Bone marrow (tissue), 2 donors: ENCODE results near the gene SGCA.
A peak's percentile ranks its signal among the peaks of the same experiment; 100 is the strongest.

ENCODE experiments used
- DNase-seq, 2 donors: peaks; one replicate each; lab custom pipeline; 2025; lab: John Stamatoyannopoulos, UW

SGCA gene

DNA sequence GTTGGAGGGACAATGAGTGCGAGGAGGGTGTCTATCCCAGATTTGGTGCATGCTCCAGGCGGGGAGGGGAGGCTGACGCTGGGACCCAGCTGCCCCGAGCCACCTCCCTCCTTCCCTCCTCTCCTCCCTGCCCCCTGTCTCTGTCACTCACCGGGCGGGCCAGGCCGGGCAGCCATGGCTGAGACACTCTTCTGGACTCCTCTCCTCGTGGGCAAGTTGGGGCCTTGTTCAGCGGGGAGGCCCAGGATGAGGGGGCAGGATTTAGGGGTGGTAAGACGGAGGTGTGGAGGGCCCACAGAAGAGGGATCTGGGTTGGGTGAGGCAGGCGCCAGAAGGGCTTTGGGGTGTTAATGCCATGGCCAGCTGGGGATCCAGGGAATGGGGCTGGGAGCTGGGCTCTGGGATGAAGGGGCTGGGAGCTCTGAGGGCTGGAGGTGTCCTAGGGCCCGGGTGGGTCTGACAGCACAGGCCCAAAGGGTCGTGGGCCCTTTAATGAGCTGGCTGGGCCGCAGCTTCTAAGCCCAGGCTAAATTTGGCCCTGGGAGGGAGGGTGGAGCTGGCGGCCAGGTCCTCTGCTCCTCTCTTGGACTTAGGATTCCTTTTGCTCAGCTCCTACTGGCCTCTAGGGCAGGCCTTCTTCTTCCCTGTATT, at the start of gene SGCA:
SGCA (plus strand) TSS at position 139 of the 651 bp plus-strand sequence; CDS start at position 175, 36 bp downstream.
- no peak for DNase-seq

- peak in 1 of 2 donors; percentile 45 for DNase-seq
These were observed 48.4 kb upstream of the SGCA start for GRCh38 chr17:50117202-50118051.

DNA sequence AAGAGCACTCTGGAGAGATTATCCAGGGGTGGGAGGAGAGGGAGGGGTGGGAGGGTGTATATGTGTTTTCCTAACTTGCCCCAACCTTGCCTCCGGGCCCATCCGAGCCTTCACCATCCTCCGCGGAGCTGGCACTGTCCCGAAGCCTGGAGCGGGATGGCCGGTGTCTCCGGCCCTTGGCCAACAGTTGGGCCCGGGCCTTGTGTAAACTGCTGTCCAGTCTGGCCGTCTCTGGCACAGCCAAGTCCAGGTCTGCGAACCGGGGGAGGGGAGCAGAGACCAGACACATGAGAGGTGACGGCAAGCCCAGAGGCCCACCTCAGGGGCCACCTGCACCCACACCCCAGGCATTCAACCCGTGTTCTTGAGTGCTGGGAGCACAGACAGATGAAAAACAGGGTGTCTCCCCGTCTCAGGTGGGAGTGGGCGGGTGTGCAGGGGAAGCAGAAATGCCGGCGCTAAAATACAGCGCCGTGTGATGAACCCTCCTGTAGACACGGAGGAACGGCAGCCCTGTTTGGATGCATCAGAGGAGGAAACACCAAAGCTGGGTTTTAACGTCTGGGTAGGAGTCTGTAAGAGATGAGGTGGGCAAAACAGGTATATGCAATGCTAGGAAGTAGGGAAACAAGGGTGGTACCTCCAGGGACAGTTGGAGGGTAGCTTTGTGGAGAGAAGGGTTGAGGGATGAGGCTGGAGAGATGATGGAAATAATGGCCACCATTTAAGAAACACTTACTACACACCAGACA, 47.6 kb upstream of the SGCA start:
- DNase-seq: no peak

DNA sequence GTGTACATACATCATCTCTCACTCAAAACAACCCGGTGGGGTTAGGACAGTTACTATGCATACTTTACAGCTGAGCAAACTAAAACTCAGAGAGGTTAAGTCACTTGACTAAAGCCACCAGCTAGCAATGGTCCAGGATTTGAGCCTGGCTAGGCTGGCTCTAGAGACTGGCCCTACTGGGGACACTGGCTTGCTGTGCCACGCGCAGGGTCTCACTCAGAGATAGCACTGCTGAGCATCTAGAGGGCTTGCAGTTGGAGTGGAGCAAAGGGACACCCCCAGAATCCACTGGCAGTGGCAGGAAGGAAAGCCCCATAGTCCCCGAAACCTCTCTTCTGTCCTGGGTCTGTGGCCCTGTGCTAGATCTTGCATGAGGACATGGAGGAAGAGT, 47.0 kb upstream of the SGCA start:
- no peak for DNase-seq

DNA sequence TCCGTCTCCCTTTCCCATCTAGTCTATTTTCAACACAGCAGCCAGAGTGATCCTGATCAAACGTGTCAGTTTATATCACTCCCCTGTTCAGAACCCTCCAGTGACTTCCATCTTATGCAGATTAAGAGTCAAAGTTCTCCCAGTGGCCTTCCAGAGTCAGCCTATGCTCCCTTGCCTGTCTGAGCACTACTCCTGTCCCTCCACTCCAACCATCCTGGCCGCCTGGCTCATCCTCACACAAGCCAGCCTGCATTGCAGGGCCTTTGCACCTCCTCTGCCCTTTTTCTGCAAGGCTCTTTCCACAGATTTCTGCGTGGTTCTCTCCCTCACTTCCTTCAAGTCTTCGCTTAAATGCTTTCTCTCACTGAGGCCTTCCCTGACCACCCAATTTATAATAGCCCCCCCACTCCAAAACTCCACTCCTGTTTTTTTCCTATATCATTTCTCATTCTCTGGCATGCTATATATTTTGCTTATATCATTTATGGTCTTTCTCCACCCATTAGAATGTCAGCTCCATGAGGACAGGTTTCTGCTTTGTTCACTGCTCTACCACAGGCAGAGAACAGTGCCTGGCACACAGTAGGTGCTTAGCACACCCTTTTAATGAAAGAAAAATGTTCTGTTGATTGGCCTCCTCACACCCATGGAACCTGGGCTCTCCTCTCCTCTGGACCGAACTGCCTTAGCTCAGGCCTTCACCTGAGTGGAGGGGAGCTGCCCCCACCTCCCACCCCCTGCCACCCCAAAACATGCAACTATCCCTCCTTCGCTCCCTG, 45.1 kb upstream of the SGCA start:
- DNase-seq: no peak

DNA sequence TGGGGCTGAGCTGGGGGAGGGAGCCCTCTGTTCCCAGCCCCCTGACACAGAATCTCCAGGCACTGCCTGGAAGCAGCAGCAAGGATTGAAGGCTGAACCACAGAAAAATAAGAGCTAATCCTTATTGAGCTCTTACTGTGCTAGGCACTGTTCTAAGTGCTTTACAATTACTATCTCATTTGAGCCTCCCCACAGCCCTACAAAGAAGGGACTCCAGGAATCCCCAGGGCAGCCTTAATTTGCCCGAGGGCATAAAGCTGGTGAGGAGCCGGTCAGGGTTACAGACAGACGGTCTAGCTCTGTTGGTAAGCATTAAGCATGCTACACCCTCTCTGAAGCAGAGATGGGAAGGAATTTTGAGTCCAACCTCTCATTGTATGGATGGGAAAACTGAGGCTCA, 42.9 kb upstream of the SGCA start:
- DNase-seq: no peak

GRCh38 chr17:50123649-50124349, 42.0 kb upstream of the SGCA start:
- DNase-seq: no peak

DNA sequence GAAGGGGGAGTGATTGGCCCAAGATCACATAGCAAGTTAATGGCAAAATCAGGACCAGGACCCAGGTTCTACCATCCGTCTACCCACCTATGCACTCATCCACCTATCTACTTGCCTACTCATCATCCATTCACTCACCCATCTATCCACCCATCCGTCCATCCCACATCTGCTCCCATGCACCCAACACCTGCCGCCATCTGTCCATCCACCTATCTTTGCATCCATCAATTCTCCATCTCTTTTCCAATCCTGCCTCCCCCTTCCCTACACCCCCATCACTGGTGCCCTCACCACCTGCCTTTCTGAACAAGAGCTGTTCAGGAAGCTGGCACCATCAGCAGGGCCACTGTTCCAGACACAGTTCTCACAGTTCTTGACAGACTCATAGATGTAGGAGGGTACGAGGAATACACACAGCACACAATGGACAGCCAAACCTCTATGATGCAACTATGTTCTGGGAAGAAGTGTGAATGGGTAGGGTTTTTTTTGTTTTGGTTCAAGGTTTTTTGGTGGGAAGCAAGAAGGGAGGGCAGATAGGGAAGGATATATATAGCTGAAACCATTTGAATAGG, 40.3 kb upstream of the SGCA start:
- DNase-seq: no peak

GRCh38 chr17:50127697-50128361, 38.0 kb upstream of the SGCA start:
- DNase-seq: no peak

DNA sequence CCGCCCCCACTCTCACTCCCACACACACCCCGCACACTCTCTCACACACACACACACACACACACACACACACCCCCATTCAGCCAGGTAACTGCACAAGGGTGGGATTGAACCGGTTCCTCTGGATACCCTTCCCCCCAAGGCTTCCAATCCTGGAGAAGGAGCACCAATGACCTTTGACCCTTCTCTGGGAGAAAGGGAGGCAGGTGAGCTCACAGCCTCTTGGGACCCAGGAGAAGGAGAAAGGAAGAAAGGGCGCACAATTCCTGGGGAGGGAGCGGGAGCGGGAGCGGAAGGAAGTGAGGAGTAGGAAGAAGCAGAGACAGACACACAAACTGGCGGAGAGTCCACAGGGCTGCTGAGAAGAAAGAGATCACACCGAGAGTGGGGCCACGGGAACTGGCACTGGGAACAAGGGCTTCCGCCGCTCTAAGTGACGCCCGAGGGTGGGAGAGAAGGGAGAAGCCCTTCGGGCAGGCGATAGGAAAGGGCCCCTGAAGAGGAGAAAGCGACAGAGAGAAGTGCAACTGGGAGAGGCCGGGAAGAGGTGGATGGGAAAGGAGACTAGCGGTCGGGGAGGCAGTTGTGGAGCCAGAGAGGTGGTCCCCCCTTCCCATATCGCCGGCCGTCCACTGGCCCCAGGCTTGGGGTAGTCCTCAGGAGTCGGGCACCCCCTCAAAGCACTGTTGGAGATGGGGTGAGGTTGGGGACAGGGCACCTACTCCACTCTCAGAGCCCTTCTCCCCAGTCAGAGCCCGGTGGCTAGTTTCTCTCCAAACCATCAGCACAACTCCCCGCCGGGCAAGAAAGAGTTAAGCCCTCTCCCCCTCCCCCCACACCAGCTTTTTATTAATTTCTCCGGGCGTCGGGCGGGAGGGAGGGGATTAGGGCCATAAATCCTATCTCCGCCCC, 37.1 kb upstream of the SGCA start:
- DNase-seq: no peak

- DNase-seq: no peak
These were observed 36.5 kb upstream of the SGCA start for GRCh38 chr17:50129353-50129727.

DNA sequence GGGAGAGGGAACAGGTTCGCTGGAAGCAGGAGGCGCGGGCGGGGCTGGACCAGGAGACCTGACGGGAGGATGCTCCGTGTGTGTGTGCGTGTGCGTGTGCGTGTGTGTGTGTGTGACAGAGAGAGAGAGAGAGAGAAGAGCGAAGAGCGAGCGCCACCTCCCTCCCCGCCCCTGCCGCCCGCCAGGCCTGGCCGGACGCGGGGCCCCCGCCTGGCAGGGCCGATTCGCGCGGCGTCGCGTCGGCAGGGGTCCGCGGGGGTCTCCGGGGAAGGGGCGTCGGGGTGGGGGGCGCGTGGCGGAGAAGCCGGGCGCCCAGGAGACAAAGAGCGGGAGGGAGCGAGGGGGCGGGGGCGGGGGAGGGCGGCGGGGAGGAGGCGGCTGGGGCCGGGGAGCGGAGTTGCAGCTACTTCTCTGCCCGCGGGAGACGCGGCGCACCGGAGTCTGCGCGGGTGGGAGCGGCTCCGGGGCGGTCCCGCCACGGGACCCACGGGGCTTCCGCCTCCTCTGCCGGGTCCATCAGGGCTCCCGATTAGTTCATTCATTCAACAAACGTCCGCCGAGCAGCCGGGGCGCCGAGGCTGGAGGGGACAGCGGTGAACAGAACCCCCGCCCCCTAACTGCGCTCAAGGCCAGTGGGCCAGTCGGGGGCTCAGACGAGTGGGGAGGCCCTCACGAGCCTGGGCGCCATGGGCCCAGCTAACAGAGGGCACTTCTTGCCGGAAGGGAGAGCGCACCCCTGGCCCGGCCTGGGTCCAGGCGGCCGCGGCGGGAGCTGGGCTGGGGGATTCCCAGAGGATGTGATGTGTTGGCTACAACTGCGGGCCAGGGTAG, 35.9 kb upstream of the SGCA start, which contains the start of gene SAMD14:
SAMD14 (minus strand) TSS at position 433 of the 831 bp plus-strand sequence. CDS start 5,201 bp downstream, outside the sequence.
- peak in 1 of 2 donors; percentile 14 for DNase-seq

GRCh38 chr17:50130559-50131305, 35.1 kb upstream of the SGCA start:
- DNase-seq: no peak

DNA sequence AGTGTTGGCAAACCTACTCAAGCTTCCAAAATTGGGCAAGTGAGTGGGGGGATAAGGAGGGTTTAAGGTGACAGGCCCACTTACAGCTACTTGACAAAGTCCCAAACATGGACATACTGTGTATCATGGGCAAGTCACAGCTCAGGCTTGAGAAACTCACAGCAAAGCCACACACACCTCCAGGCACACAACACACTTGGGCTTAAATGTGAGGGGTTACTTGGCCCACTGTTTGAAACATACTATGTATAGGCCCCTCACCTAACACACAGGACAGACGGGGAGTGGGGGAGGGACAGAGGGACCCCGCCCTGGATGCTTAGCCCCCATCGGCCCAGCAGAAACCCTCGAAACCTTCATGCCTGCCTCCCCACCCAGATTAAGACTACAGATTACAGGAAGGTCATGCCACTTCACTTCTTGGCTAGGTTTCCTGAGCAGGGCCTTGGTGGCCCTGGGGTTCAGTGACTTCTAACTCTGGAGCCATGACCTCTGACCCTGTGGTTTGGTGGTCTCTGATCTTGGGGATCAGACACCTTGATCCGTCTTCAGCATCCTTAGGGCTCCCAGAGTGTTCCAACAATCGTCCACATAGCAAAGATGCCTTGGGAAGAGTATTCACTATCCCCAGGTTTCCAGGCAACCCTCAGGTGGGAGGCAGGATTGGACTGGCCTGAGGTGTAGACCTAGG, 33.6 kb upstream of the SGCA start:
- no peak for DNase-seq

DNA sequence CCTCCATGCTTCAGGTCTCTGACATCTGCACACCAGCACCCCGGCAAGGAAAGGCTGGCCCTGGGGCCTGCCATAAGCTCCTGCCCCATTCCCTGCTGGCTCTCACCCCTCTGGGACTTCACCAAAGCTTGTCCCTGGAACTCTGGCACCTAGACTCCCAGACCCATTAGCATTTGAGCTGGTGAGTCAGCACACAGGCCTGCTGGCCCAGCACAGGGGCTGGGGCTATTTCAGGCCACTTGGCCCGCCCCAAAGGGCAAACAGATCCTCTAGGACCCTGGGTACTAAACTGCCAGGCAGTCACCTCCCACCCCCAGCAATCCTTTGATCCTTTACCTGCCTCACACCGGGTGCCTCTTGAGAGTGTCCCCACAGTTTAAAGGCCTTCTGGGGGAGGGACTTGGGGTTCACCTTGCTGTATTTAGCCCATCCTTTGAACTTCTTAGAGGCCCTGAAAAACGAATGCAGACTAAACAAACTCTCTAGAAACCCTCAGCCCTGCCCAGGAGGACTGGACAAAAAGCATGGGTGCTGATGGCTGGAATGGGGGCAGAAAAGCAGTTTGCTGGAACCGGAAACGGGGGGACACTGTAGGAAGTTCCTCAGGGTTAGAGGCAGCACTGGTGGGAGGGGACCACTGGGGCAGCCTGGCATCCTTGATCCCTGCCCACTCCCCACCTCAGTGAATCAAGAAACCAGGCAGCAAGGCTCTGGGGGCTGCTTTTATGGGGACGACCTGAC, 32.6 kb upstream of the SGCA start:
- DNase-seq: no peak

DNA sequence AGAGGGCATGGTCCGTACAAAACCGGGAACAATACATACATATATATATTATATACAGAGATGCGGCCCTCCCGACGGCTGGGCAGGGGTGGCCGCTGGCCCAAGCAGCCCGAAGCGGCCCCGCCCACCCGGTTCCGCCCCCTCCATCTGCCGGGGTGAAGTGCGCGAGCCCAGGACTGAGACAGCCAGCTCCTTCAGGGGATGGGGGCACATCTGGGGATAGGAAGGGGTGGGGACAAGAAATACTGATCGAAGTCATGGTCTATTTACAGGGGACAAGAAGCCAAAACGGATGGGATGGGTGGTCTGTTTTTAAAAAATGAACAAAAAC, 32.1 kb upstream of the SGCA start:
- no peak for DNase-seq
